Iris pigment epithelial cell (primary cell): ENCODE results near the gene CD164L2.

ENCODE experiments used
- DNase-seq: peaks from one replicate; pipeline ENCODE4 v3.0.0-alpha.2; 2011; ENCODE audit warnings: low read depth

The CD164L2 gene

DNA sequence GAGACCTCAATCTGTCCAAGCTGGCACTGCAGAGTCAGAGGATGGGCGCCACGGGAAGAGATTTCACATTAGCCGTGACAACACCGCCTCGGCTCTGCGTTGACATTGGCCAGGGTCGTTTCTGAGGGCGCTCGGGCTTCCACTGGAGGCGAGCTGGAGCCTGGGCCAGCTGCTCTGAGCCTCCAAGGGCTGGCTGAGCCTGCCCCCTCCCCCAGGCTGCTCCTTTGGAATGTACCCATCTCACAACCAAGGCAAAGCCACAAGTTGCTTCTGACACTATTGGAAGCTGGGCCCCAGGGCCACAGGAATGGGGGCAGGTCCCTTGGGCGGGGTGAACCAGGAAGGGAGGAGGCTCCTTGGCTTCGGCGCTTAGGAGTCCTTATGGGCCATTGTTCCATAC lies 21.9 kb upstream of the CD164L2 start:
- DNase-seq, result peak; percentile 57

DNA sequence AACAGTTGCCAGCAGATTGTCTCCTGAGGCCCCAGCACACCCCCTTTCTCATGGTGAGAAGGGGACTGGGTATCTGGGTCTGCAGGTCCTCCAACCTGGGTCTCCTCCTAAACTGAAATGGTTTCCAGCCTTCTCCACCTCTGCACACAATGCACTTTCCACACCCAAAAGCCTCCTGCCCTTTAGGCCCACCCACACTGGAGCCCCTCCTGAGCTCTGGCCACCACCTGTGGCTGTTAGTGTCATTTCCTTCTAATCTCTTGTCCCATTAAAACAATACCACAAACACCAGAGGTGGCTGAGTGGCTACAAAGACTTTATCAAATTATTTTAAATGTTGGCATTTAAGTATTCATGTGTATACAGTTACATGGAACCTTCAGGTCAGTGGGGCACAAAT lies 20.8 kb upstream of the CD164L2 start:
- no peak for DNase-seq

DNA sequence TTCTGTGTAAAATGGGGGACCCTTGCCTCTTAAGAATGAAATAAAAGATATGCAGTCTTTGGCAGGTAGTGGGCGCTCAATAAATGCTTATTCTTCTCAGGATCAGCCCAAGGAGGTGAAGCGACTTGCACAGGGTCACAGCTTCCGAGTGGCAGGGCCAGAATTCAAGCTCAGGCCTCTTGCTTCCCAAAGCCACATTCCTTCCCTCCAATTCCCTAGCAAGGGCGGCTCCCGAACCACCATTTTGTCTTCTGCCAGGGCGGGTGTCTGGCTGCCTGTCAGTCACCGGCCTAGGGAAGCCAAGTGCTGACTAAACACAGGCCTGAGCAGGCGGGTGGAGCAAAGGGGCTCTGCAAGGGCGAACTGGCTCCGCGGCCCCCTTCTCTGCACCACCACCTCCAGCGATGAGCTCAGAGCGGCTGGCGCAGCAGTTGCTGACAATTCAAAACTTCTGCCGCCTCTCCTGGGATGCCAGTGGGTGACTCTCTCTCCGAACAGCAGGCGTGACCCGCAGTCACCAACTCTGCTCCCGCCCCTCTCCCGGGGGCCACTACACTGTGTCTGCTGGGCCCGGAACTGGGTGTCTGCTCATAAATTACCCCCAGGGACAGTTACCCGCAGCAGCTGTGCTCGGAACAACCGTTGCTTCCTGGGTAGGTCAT lies 20.1 kb upstream of the CD164L2 start:
- peak; percentile 28 for DNase-seq

DNA sequence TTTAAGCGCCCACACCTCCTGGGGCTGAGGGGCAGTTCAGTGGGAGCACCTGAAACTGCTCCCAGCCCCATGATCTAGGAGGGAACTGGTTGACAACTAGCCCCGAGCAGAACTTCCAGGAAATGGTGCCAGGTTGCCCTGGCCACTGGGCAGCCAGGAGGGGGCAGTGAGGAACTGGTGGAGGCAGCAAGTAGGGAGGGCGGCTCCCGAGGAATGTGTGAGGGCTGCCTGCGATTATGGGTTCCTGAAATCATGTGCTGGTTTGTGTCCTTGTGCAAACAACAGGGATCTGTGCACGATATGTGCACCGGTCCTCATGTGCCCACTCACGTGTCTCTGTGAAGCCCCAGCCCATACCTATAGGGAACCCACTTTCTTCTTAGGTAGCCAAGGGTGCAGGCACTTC lies 19.2 kb upstream of the CD164L2 start:
- peak; percentile 61 for DNase-seq

DNA sequence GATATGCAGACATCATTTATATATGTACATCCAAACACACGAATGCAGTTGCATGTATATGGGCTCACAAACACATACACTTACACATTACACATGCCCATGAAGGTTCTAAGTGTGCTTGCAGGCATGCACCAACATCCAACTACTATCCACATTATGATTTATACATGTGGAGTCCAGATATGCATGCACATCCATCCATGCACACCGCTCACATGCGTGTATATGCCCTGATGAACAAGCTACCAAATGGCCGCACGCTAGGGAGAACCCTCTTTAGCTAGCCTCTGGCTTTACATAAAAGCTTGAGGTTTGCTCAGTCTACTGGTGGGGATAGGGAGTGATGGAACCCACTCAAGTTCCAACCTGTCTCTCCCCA lies 17.8 kb upstream of the CD164L2 start:
- no peak for DNase-seq

DNA sequence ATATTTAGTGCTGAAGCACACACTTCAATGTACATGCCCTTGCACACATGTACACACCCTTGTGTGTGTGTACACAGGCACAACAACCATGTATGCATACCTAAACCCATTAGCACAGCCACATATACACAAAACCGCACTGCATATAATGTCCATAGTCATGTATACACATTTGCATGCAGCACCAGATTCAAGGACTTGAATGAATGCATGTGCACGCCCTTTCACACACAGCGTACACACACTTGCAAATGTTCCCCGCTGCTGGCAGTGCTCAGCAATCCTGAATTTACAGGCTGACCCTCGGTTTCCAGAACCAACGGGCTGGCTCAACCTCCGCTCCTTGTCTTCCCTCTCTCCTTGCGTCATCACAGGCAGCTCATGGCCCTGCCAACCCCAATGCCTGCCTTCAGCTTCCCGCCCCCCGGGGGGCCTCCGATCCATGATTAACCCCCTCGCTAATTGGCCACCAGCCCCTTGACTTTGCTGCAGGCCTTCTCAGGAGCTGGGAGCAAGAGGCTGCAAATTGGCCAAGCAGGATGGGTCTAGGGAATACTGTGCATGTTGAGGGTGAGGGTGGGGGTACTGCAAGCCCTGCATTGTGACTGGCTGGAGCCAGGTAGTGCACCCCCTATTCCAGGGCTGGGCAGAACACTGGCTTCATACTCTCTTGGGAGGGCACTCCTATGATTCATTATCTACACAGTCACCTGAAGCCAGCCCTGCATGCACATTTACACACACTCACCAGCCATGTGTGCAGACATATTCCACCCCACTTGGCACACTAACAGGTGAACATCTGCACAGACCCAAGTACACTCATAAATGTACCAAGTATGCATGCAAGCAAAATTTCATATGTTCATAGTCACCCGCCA lies 17.2 kb upstream of the CD164L2 start:
- DNase-seq, result no peak

DNA sequence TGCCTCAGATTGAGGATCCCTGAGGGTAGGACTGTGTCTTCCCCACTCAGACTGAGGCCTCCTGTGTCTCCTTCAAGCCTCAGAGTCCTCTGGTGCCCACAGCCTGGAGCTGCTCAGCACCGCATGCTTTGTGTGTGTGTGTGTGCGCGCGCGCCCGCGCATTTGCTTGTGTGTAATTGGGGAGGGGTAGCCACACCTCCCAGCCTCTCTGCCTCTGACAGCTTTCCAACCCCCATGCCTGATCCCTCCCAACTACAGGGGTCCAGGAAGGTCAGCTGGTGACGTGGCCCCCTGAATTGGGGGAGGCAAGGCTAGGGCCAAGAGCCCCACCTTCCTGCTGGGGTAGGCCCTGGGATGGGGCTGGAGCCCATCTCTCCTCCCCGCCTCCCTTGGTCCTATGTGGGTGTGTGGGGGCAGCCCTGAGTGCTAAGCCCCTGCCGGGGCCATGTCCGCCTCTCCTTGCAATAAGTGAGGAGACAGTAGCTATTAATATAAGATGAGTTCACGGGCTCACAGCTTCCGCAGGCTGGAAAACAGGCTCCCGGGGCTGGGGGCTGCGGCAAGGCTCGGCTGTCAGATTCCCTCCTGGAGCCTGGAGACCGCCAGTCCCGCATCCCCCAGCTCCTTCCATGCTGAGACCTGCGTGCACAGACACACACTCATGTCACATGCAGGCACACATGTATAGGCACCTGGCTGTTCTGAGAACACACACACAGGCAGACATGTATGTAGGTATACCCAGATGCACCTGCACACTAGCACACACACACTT lies 16.3 kb upstream of the CD164L2 start:
- no peak for DNase-seq

DNA sequence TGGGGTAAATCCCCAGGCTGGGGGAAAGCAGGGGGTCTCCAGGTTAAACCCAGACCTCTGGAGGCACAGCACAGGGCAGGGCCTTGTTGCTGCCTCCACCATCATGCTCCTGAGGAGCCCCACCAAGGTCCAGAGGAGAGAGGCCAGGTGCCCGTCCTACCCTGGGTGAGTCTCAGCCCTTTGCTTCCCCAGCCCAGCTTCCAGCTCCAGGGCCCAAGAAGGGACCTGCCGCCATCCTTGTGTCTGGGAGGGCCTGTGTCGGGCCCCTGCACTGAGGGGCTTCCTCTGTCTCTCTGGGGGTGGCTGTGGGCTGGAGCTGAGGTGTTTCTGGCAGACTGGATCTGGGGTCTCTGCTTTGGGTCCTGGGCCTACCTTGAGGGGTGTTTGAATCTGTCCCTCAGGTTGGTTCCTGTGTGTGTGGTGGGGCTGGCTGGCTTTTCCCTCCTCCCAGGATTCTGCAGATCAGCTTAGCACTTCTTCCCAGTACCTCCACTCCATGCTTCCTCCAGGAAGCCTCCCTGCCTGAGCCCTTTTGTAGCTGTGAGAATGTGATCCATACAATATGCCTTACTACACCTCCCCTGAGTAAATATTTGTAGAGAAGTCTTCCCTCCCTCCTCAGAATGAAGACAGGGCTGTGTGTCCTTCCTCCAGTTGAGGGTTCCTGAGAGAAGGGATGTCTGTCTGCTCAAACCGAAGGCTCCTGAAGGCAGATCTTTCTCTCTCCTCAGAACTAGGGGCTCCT lies 15.4 kb upstream of the CD164L2 start:
- DNase-seq, result no peak

DNA sequence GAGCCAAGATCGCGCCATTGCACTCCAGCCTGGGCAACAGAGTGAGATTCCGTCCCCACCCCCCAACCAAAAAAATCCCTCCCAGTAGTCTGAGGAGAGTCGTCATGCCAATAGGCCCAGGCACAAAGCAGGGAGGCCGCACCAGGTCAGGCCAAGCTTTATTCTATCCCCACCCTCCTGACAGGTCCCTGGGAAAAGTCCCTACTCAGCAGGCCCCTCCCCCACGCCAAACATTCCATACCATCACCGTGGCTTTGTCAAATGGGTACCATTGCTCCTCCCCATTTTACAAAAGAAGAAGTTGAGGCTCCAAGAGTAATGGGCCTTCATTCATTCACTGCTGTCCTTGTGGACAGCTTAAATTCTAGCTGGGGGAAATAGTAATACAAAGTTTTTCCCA lies 14.6 kb upstream of the CD164L2 start:
- DNase-seq, result no peak

DNA sequence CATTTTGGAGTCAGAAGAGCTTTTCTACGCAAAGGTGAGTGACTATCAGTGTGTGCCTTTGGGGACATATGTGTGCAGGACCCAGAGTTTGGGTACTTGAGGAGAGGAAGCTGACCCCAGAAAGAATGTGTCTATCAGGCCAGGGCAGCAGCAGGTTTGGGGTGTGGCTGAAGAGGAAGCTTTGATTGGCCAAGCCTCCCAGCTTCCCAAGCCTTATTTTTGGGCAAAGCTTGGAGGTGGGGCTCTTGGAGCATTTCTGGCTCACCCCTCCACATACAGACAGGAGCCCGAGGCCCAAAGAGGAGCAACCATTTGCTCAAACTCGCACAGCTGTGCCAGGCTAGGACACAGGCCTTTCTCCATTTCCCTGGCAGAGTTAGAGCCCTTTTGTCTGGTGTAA lies 14.0 kb upstream of the CD164L2 start:
- DNase-seq, result no peak

DNA sequence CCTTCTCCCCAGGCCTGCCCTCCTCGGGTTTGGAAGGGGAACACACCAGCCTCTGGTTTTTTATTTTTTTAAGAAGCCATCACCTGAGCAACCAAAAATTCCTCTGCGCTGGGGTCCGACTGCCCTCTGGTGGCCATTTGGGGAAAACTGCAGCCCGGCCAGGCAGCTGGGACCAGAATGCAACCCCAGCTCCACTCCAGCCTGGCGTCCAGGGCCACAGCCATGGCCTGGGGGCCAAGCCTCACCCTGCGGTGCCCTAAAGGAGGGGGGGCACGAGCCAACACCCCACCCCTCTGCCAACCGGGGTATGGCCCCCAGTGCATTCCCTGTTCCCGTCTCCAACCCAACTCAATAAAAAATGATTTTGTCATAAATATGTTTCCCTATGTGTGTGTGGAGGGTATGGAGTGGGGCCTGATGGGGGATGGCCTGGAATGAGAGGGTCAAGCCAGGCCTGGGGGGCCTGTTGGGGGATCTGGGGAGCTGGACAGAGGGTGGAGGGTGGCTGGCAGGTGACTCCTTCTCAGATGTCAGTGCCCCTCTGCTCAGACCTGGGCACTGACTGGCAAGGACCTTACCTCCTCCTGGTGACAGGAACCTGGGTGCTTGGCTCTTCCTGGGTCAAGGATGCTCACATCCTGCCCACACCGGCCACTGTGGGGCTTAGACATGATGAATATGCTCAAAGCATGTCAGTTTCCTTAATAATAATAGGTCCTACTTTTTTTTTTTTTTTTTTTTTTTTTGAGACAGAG lies 12.5 kb upstream of the CD164L2 start:
- peak; percentile 41 for DNase-seq

DNA sequence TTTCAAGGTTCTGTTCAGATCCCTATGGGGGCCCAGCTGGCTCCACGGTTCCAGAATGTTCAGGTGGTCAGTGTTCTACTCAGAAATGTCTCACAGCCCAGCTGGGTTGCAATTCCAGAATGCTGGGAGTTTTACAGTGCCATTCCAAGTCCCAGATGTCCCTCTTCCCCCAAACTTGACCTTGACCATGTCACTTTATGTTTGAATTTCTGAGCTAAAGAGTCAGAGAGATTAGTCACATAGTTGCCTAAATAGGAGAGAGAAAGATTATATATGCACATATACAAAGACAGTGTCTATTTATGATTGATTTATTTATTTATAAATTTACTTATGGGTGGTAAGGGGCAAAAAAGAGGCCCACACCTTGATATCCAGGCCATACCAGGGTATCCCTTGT lies 11.8 kb upstream of the CD164L2 start:
- no peak for DNase-seq

DNA sequence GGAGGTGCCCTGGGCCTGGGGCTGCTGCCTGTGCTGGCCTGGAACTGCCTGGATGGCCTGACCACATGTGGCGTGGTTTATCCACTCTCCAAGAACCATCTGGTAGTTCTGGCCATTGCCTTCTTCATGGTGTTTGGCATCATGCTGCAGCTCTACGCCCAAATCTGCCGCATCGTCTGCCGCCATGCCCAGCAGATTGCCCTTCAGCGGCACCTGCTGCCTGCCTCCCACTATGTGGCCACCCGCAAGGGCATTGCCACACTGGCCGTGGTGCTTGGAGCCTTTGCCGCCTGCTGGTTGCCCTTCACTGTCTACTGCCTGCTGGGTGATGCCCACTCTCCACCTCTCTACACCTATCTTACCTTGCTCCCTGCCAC lies 11.1 kb upstream of the CD164L2 start:
- DNase-seq, result no peak

DNA sequence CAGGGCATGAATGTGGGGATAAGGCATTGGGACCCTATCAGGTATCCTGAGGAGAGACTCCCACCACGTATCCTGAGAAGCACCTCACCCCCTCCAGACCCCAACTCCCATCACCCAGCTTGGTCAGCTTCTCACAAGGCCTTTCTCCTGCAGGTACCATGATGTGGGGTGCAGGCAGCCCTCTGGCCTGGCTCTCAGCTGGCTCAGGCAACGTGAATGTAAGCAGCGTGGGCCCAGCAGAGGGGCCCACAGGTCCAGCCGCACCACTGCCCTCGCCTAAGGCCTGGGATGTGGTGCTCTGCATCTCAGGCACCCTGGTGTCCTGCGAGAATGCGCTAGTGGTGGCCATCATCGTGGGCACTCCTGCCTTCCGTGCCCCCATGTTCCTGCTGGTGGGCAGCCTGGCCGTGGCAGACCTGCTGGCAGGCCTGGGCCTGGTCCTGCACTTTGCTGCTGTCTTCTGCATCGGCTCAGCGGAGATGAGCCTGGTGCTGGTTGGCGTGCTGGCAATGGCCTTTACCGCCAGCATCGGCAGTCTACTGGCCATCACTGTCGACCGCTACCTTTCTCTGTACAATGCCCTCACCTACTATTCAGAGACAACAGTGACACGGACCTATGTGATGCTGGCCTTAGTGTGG lies 10.6 kb upstream of the CD164L2 start:
- DNase-seq, result no peak

DNA sequence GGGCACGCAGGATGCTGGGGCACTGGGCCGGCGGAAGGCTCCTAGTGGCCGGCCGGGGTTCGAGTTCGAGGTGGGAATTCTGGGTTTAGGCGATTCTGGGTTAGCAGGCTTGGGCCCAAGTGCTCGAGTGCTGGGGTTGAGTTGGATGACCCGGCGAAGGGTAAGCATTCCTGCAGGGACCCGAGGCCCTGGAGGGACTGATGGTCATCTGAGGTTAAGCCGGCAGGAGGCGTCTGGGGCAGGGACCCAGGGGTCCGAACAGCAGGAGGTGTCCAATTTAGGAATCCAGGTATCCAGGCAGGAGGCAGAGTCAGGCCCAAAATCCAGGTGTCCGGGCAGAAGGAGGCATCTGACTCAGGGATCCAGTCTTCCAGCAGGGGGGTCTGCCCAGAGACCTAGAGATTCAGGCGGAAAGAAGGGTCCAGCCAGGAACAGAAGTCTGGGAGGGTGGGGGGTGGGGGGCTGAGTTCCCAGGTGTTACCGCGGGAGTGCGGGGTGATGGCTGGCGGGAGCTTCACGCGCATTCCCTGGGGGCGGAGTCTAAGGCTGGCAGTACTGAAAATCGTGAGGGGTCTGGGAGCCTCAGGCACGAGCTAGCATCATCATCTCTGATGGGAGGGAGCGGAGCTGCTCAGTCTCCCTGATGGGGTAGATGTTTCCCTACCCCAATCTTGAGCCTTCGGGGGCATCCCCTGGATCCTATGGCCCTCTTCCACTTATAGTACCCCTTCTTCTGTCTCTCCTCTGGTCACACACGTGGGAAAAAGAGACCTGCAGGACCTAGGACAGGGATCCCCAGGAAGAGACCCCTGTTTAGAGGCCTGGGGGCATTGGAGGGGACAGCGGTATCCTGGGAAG lies 9.9 kb upstream of the CD164L2 start:
- DNase-seq, result no peak

DNA sequence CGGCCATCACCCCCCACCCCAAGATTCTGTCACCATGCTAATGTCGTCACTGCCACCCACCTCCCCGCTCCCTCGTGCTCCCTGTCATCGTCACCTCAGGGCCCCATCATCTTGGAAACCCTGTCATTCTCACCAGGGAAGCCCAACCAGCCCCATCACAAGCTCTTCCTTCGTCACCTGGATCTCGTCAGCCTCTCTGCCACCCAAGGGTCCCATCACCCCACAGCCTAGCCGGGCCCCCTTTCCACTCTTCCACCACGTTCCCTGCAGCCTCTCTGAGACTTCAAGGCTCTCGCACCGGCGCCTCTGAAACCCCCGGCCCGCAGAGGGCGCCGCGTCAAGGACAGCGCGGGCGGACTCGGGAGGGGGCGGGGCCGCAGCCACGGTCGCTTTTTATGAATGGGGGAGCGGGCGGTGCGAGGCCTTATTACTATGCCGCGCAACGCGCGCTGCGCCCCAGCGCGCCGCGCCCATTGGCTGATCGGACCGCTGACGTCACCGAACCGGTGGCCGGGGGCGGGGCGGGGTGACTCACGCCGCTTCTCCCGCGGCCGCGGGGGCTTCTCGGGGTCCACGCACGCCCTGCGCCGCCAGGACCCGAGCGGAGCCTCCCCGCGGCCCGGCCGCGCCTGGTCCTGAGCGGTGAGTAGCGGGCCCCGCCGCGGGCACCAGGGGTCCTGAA lies 9.1 kb upstream of the CD164L2 start, which contains the start of gene GPR3:
GPR3 (plus strand) TSS at position 527 of the 682 bp plus-strand sequence. CDS start 1,177 bp downstream, outside the sequence.
- peak; percentile 88 for DNase-seq

DNA sequence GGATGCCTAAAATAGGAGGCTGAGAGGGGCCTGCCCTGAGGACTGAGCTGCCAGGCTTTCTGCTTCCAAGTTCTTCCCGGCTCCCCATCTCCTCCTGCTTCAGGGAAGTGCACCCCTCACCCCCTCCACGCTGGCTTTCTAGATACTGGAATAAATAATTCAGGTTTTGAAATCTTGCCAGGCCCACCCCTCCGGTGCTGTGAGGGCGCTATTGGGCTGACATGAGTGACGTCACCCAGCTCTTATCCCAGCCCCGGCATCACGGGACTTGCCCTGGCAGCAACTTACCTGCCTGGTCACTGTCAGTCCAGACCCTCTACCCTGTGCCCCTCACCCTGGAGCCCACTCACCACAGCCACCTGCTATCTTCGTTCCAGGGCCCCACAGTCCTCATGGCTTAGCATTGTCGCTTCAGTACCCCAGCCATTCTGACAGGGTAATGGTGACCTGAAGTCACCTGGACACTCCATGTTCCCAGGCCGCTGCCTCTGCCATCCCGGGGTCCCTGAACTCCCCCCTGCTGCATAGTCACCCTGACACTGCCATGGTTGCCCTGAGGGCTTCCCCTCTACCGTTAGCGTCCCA lies 8.5 kb upstream of the CD164L2 start:
- DNase-seq, result peak; percentile 68

DNA sequence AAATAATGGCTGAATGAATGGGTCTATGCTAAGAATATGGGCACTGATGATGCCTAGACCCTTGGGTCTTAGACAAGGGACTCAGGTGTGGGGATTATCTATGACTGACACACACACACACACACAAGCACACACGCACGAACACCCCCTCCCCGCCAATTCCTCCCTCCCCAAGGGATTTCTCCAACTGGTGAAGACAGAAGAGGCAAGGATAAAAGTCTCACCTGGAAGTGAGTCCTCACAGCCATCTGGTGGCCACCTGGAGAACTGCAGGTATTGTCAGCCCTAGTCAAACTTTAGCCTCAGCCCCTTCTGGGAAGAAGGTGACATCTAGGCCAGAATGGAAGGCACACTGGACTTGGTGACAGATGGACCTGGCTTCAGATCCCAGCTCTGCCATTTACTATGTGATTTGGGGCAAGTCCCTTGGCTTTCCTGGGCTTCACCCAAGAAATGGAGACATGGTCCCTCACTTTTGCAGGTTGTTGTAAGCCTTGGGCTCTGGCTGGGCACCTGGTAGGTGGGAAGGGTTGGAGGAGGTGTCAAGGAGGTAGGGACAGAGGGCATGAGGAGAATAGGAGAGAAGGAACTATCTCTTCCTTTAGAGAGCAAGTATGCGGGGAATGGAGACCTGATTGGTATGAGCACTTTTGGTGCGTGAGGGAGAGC lies 5.3 kb upstream of the CD164L2 start:
- no peak for DNase-seq
